GM12878 (cell line): ENCODE data around the gene CDCA5. TPM values are rescaled to one million over a fixed set of nuclear protein-coding genes. Genes with fewer than 3 reads are reported as not detected.

Experiments
- ATAC-seq: fragments of 200-7000 bp; cut with Tn5 transposase; 3 replicates; pipeline ENCODE4 v1.9.1; 2020; ENCODE audit warnings: mild to moderate bottlenecking, moderate library complexity
- BruUV-seq: library from RNA; stranded (reverse); fragments of 400-500 nt; replicated peaks from 2 replicates; lab custom pipeline; 2021; lab: Mats Ljungman, UMichigan
- CTCF ChIA-PET: fragments of 300-600 bp; sonication (Branson Sonifier 250); formaldehyde crosslinking; extraction: SDS; loops from one replicate; lab custom pipeline; 2021; ENCODE audit warnings: inconsistent platforms; lab: Yijun Ruan, JAX
- POLR2A ChIA-PET: fragments of 350-600 bp; formaldehyde crosslinking; extraction: SDS; loops from one replicate; lab custom pipeline; 2021; ENCODE audit warnings: inconsistent platforms; lab: Charles Lee
- RAD21 ChIA-PET: fragments of 300-600 bp; sonication (Branson Sonifier 250); formaldehyde crosslinking; loops from one replicate; lab custom pipeline; 2023; ENCODE audit warnings: antibody characterized with exemption; ENCODE audit not compliant: unreplicated experiment; lab: Charles Lee
- SMC1A ChIA-PET: fragments of 300-600 bp; sonication (Branson Sonifier 250); formaldehyde crosslinking; loops from one replicate; lab custom pipeline; 2023; ENCODE audit not compliant: unreplicated experiment, uncharacterized antibody; lab: Charles Lee
- DNase-seq: peaks from one replicate; pipeline ENCODE4 v3.0.0-alpha.2; 2011; ENCODE audit warnings: low read depth, low spot score
- FAIRE-seq: peaks from 3 replicates; lab custom pipeline; 2011; peaks lifted over from hg19 to GRCh38; lab: Jason Lieb, UNC
- H2AFZ ChIP-seq: 2 replicates; pipeline ENCODE4 v1.6.0; 2011; ENCODE audit warnings: low read depth, low read length, control low read depth; ENCODE audit not compliant: control insufficient read depth
- H3K27ac ChIP-seq: 2 replicates; pipeline ENCODE4 v1.5.1; 2011; ENCODE audit warnings: control low read depth; ENCODE audit not compliant: control insufficient read depth, insufficient read depth
- H3K27me3 ChIP-seq, 2 experiments: replicated peaks in 1 of 2; 2 replicates each; pipeline versions ENCODE4 v1.6.0 to v1.6.1; 2011; ENCODE audit warnings: low read length in 1 of 2; ENCODE audit not compliant: control insufficient read depth in 2 of 2, insufficient read depth in 2 of 2
- H3K36me3 ChIP-seq, 2 experiments: 2 replicates each; pipeline ENCODE4 v1.5.1; 2011; ENCODE audit warnings: low read length in 1 of 2; ENCODE audit not compliant: control insufficient read depth in 2 of 2, insufficient read depth in 2 of 2
- H3K4me1 ChIP-seq: 2 replicates; pipeline ENCODE4 v1.6.1; 2011; ENCODE audit warnings: mild to moderate bottlenecking, low read length, moderate library complexity, mixed read lengths; ENCODE audit not compliant: control insufficient read depth, insufficient read depth
- H3K4me2 ChIP-seq: 2 replicates; pipeline ENCODE4 v1.6.0; 2011; ENCODE audit warnings: control low read depth; ENCODE audit not compliant: control insufficient read depth, insufficient read depth
- H3K4me3 ChIP-seq: fragments of 200-600 bp; sonication (generic); 2 replicates; pipeline ENCODE4 v1.5.1; 2016
- H3K79me2 ChIP-seq: 2 replicates; pipeline ENCODE4 v1.6.0; 2011; ENCODE audit warnings: low read length; ENCODE audit not compliant: control insufficient read depth, insufficient read depth
- H3K9ac ChIP-seq: 2 replicates; pipeline ENCODE4 v1.8.0; 2011; ENCODE audit warnings: low read length, control low read depth, mixed read lengths; ENCODE audit not compliant: control insufficient read depth, insufficient read depth
- H3K9me3 ChIP-seq: replicated peaks from 3 replicates; pipeline ENCODE4 v1.5.1; 2011; ENCODE audit warnings: mild to moderate bottlenecking, low read length; ENCODE audit not compliant: control insufficient read depth, insufficient read depth
- H4K20me1 ChIP-seq: 2 replicates; pipeline ENCODE4 v1.6.0; 2011; ENCODE audit not compliant: control insufficient read depth, insufficient read depth
- BACH1 ChIP-seq: fragments of 450-650 bp; IDR thresholded peaks from 2 replicates; pipeline ENCODE4 v1.6.1; 2017; ENCODE audit warnings: mild to moderate bottlenecking, borderline replicate concordance
- BHLHE40 ChIP-seq, 2 experiments: fragments of 450-650 bp in 1 of 2; IDR thresholded peaks; 2 replicates each; pipeline ENCODE4 v1.6.1; 2011 to 2017; ENCODE audit warnings: low read depth in 2 of 2, borderline replicate concordance in 1 of 2, improper control_type of control experiment in 1 of 2, low read length in 1 of 2, mild to moderate bottlenecking in 1 of 2
- EP300 ChIP-seq, 2 experiments: fragments of 150-350 bp in 1 of 2; IDR thresholded peaks; 2 replicates each; pipeline ENCODE4 v1.6.1; 2011 to 2012; ENCODE audit warnings: low read depth in 2 of 2, low read length in 2 of 2, borderline replicate concordance in 1 of 2, improper control_type of control experiment in 1 of 2, inconsistent platforms in 1 of 2; ENCODE audit not compliant: control insufficient read depth in 1 of 2
- NRF1 ChIP-seq: conservative IDR thresholded peaks from 2 replicates; pipeline ENCODE4 v1.6.1; 2011; ENCODE audit warnings: mild to moderate bottlenecking, low read depth, low read length, improper control_type of control experiment
- SPI1 ChIP-seq: IDR thresholded peaks from 2 replicates; pipeline ENCODE4 v1.6.1; 2011; ENCODE audit warnings: low read depth, mild to moderate bottlenecking, low read length, moderate library complexity, borderline replicate concordance; ENCODE audit not compliant: insufficient read depth
- TCF7 ChIP-seq: IDR thresholded peaks from 2 replicates; pipeline ENCODE4 v1.6.1; 2014; ENCODE audit warnings: antibody characterized with exemption, borderline replicate concordance
- WGBS: methylation state at CpG from one replicate; pipeline ENCODE4 v1.1.6; 2016; ENCODE audit warnings: low lambda C conversion rate; ENCODE audit not compliant: insufficient replicate concordance, insufficient coverage; ENCODE audit errors: missing lambda C conversion rate; 5-methylcytosine and 5-hydroxymethylcytosine counted together
- in situ Hi-C: fragments of 300-500 bp; cut with MboI; formaldehyde crosslinking; loops from 9 replicates; pipeline ENCODE4 v1.14.3; 2018; ENCODE audit warnings: mixed read lengths
- intact Hi-C: fragments of 100-400 bp; cut with micrococcal nuclease; formaldehyde crosslinking; loops from one replicate; pipeline ENCODE4 v1.14.2; 2022; ENCODE audit not compliant: unreplicated experiment
- polyA plus RNA-seq, 11 experiments: library from polyadenylated mRNA; depleted of rRNA in 4 of 11; unstranded in 6 of 11; stranded (reverse) in 5 of 11; fragments of >200 nt; fragmentation: Nextera tagmentation in 4 of 11; fragmentation: Illumina TruSeq in 1 of 11; extraction: Ambion mirVana in 4 of 11; extraction: Trizol in 1 of 11; gene quantifications; 1 replicate in 1 of 11; 2 replicates in 10 of 11; pipeline versions ENCODE4 v1.2.1 to v1.2.3, GENCODE V29; 2011 to 2016; ENCODE audit warnings: inconsistent platforms in 2 of 11, missing spikeins in 2 of 11, low read depth in 1 of 11
- total RNA-seq, 4 experiments: library from RNA; depleted of rRNA in 3 of 4; stranded (reverse); fragments of >200 nt in 3 of 4; fragmentation: Illumina TruSeq in 1 of 4; extraction: Trizol in 1 of 4; gene quantifications; 2 replicates each; pipeline versions ENCODE4 v1.2.1 to v1.2.3, GENCODE V29; 2013 to 2021

The CDCA5 gene
- total and polyA plus RNA-seq, 10 of the 15 experiments (the other 5 are each of a cell fraction or from before 2014, with no cell fraction given), result 21.2 to 107 (median 64.9) TPM

DNA sequence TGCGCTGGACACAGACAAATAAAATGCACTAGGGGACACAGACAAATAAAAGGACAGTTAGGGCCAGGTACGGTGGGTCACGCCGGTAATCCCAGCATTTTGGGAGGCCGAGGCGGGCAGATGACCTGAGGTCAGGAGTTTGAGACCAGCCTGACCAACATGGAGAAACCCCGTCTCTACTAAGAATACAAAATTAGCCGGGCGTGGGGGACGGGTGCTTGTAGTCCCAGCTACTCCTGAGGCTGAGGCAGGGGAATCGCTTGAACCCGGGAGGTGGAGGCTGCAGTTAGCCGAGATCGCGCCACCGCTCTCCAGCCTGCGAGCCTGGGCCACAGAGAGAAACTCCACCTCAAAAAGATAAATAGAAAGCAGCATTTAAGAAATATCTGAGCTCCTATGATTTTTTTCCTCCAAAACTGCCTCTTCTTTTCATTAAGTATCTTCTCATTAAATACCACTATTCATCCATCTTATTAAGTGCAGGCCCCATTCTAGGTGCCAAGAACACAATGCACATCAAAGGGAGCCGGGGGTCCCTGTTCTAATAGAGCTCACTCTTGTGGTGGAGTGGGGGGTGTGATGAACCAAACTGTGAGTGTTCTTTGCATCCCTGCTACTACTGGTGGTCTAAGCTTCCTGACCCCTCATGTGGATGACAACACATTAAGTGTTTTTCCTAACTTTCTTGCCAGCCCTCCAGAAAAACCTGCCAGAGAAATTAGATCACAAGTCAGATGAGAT, 34.4 kb upstream of the CDCA5 start:
- no peaks in the 10 kb centered on the region; the same call in 1 of the 2 replicates for H4K20me1 ChIP-seq
- ATAC-seq (no peak), DNase-seq (no peak), FAIRE-seq (no peak)
- H3K4me2 ChIP-seq, result no peak overlapping the region
- TF ChIP-seq NRF1, result no peak
- no peak for TF ChIP-seq BACH1
- TF ChIP-seq EP300 (IDR thresholded peaks at IDR 0.05; ENCODE audit: borderline replicate concordance in 1 of 2, control insufficient read depth in 1 of 2, low read depth in 2 of 2, low read length in 2 of 2), result no peak
- no peak for TF ChIP-seq BHLHE40 (IDR thresholded peaks at IDR 0.05; ENCODE audit: borderline replicate concordance in 1 of 2, low read depth in 2 of 2, low read length in 1 of 2)
- TF ChIP-seq SPI1, result no peak
- TF ChIP-seq TCF7, result no peak
- POLR2A ChIA-PET, result interaction anchor here (0.5 to 1.5 kb wide), 3 partner anchors 17 to 415 kb away, joined by 3 to 7 read pairs (median 7); partner anchors contain the start of genes CAPN1 and SYVN1
- H3K27ac ChIP-seq, result no peak overlapping the region
- no peaks in the 10 kb centered on the region for H3K9me3 ChIP-seq
- H3K79me2 ChIP-seq, result peaks cover 52% of the 10 kb centered on the region
- SMC1A ChIA-PET, result interaction anchor here (0.8 to 2.8 kb wide), 8 partner anchors 19 to 270 kb away, joined by 3 to 11 read pairs (median 4); partner anchors contain the start of gene ARL2
- H2AFZ ChIP-seq, result no peak overlapping the region
- intact Hi-C loops (loop anchor here (10.0 kb wide), 2 partner anchors 217 to 343 kb away; partner anchors contain the start of genes DPF2 and SF1), in situ Hi-C loops (no loop called here)
- peaks cover 9 to 19% of the 10 kb centered on the region in 2 experiments for H3K36me3 ChIP-seq
- peaks cover 27% of the 10 kb centered on the region for H3K4me1 ChIP-seq
- CTCF ChIA-PET, result interaction anchor here (0.5 to 3.5 kb wide), 18 partner anchors 8 to 340 kb away, joined by 3 to 37 read pairs (median 4); partner anchors contain the start of genes ARL2, CAPN1 and SF1
- no peaks in the 10 kb centered on the region for H3K27me3 ChIP-seq
- H3K9ac ChIP-seq, result no peak overlapping the region
- RAD21 ChIA-PET, result interaction anchor here (0.6 to 2.3 kb wide), 6 partner anchors 11 to 270 kb away, joined by 3 to 12 read pairs (median 5); partner anchors contain the start of gene ARL2
- 80% methylated on average over 18 of the region's 18 CpGs for WGBS
- BruUV-seq, result no TSS peak
- no peak overlapping the region for H3K4me3 ChIP-seq
